ENCODE data around the gene LUZP1. TPM values are rescaled to one million over a fixed set of nuclear protein-coding genes. Genes with fewer than 3 reads are reported as not detected.

LUZP1 gene
- total RNA-seq, 1 experiment from 2014 or later: 25.2 TPM

DNA sequence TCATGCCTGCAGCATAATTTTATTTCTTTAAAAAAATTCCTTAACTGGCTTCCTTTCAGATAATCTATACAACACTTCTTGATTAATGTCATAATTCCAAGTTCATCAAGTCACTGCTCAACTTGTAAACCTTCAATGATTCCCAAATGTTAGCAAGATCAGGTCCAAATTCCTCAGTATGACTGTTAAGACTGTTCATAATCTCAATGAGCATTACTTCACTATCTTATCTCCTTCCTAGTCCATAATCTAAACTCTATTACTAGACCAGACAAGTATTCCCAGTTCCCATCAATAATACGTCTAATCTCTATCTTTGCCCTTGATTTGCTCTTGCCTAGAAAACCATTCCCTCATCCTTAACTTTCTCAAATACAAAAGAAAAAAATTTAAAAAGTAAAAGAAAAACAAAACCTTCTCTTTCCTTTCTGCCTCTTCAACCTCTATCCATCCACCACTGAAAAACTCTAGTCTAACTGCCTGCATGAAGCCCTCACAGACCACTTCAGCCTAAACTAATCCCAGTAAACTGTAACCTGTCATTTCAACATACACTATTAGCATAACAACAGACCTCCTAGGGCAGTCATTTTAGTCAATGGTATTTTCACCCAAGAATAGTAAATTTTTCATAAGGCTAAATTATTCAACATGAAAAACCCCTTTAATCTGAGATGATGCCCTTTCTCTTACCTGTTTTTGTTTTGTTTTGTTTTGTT, 15.5 kb downstream of the LUZP1 start:
- no peak for DNase-seq (ENCODE audit: low spot score)

DNA sequence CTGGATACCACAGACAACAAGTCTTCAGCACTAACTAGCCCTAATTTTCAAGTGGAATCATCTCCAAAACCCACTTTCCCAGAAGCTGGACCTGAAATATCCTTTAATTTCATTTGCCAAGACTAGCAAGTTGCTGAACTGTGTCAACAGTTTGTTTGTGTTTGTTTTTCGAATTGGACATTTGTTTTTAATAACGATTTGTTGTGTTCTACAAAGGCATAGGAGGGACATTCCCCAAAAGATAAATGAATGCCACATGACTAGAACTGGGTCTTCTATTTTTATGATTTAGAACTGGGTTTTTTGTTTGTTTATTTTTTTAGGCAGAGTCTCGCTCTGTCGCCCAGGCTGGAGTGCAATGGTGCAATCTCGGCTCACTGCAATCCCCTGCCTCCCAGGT, 17.9 kb downstream of the LUZP1 start:
- DNase-seq (ENCODE audit: low spot score): no peak

DNA sequence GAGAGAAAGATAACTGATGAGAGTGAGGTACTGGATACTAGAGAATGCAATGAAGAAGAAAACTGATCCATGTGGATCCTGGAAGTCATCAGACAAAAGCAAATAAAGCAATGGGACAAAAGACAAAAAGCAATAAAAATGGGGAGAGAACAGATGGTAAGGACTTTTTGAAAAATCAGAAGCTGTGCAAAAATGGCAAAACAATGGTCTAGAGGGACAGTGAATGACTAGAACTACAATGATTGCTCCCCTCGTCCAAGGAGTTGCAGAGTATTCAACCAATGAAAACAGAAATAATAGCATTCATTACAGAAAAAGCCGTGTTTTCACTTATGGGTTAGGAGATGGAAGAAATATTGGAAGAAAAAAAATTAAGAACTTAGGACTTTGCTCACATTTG, 18.5 kb downstream of the LUZP1 start:
- DNase-seq (ENCODE audit: low spot score): no peak

DNA sequence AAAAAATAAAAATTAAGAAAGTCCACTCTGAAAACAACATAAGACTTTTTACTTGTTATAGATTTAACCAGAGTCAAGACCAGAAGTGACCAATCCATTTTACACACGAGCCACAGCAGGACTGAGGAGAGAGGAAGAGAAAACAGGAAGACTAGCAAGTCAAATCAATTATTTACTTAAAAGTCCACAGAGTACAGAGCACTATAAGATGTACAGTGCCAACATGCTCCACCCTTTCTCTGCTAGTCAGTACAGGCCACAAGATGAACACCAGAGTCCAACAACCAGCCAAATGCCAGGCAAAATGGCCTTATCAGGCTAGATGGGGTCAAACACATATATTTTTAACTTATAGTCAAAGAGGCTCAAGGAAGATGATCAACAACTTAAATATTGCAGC, 19.5 kb downstream of the LUZP1 start:
- DNase-seq (ENCODE audit: low spot score): no peak

DNA sequence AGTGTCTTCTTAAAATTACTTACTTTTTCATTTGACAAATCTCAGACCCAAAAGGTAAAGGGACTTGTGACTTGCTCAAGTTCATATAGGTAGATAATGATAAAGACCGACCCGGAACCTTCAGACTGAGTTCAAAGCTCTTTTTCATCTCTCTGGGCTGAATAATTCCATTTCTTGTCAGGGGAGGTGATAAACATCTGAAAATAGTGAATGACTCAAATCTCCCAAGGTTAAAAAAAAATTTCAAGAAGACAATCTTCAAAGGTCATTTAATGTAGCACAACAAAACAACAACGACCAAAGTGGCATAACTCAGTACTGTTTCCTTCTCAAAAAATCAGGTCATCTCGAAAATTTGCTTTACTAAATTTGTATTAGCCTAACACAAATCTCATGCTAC, 20.6 kb downstream of the LUZP1 start:
- no peak for DNase-seq (ENCODE audit: low spot score)

DNA sequence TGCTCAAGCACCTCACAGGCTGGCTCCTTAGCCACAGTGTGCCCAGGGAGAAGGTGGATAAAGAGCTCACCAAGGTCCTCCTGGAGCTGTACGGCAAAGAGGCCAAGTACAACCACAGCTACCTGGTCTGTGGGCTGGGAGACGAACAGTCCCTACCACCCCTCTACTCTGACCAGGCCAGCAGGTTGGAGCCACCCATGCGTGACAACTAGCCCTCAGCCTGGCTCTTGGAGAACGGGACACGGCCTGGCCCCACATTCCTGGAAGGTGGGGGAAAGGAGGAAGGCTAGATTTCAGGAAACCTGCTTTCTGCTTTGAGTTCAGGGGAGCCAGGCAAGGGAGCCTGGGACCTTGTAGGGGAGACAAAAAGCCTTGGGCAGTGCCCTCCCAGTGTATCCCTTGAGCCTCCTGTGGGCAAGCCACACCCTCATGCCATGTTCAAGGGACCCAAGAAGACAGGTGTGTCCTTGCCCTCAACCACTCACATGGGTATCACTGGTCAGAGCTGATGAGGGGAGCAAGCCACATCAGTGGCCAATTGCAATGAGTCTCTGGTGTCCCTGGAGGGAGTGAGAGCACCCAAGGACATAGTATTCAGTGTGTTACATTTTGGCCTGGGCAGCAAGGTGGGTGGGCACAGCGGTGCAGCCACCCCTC, 27.6 kb downstream of the LUZP1 start:
- no peak for DNase-seq (ENCODE audit: low spot score)

DNA sequence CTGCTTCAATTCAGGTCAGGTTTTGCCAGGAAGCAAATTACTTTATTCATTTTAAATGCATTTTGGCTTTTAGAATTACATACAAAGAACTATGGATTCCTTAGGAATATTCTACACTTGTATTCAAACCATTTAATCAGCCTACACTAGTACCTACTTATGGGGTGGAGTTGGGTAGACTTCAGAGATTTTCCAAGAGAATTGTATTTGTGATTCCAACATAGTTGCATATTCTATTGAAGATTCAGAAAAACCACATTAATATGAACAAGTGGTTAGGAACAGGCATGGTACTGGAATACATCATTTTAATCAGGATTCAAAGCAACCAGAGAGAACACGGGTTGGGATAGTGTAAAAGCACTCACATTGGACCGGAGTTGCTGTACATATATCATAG, 33.4 kb downstream of the LUZP1 start:
- DNase-seq (ENCODE audit: low spot score): no peak

DNA sequence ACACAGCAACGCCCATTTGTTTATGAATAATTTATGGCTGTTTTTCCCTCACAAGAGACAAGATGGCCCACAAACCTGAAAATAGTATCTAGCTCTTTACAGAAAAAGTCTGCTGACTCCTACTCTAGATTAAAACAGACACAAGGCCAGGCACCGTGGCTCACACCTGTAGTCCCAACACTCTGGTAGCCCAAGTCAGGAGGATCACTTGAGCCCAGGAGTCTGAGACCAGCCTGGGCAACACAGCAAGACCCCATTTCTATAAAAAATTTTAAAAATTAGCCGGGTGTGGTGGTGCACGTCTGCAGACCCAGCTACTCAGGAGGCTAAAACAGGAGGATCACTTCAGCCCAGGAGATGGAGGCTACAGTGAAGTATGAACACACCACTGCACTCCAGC, 34.6 kb downstream of the LUZP1 start:
- DNase-seq (ENCODE audit: low spot score): no peak

DNA sequence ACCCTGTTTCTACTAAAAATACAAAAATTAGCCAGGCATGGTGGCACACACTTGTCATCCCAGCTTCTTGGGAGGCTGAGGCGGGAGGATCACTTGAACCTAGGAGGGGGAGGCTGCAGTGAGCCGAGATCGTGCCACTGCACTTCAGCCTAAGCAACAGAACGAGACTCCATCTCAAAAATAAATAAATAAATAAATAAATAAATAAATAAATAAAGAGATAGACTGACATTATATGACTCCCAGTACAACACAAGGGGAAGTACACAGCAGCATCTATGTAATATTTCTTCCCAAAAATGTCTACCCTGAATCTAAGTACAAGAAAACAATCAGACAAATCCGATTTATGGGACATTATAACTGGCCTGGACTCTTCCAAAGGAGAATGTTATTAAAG, 35.1 kb downstream of the LUZP1 start:
- DNase-seq (ENCODE audit: low spot score): no peak

DNA sequence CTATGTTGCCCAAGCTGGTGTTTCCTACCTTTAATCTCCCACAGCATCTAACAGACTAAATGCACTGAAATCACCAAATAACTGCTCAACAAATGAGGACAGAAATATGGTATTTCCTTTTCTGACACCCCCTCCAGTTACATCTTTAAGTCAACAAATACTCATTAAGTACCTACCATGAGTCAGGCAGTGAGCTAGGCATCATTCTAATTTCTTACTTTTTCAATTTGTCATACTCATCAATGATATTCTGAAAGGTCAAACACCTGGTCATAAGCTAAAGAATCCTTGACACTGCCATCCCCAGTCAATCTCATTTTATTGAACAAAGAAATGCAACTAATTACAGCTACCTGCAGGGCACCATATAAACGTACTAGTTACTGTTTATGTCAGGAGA, 36.6 kb downstream of the LUZP1 start:
- no peak for DNase-seq (ENCODE audit: low spot score)

DNA sequence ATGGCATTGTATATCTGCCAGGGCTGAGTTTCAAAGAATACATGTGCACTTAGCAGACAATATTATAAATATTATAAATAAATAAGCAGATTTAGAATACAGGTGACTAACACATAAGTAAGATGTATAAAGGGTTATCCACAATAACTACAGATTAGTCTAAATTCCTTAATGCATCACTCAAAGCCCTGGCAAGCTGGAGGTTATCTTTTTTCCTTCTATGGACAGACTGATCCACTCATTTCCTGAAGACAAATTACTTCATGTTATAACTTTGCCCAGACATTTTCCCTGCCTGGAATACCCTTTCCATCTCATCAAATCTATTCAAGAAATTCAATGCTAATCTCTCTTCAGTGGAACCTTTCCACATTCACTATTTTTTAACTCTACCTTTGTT, 38.8 kb downstream of the LUZP1 start:
- no peak for DNase-seq (ENCODE audit: low spot score)

DNA sequence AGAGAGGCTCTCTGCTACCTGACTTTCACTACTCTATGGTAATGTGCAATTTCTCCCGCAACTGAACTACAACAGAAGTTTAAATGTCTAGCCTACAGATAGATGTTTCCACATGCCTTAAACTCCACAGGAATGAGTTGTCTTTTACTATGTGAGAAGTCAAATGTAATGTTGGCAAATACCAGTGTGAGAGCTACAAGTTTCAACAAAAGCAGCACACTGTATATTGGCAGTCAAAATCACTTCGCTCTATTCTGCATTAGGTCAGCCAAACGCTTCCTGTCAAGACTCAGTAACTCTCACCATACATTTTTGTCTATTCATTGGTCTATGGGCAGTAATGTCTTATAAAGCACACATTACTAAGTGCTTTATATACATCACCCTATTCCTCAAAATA, 41.9 kb downstream of the LUZP1 start:
- no peak for DNase-seq (ENCODE audit: low spot score)

DNA sequence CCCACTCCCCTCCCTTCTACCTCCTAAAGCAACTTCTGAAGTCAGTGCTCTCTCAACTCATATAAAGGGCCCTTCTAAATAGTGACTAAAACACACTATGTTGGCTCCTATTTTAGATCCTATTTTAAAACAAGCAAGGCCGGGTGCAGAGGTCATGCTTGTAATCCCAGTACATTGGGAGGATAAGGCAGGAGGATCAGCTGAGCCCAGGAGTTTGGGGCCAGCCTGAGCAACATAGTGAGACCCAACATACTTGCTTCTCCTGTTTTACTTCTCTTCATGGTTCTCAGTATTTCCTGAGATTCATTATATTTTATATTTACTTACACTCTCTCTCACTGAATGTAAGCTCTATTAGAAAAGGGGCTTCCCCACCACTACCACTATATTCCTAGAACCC, 42.5 kb downstream of the LUZP1 start:
- no peak for DNase-seq (ENCODE audit: low spot score)

DNA sequence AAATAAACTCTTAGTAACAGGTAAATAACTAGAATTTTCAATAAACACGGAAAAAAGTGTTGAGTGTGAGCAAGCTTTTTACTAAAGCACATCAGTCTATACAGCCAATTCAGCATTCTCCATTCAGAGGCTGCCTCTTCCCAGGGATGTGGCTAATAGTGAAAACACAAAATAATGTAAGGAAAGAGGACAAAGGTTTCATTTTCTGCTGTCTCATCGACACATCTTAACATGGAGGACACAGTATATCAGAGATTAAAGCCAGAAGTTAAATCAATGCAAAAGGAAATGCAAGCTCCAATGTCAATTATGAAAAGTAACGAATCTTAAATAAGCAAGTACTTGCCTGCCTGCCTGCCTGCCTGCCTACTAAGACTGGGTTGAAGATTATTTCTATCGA, 43.2 kb downstream of the LUZP1 start:
- no peak for DNase-seq (ENCODE audit: low spot score)

DNA sequence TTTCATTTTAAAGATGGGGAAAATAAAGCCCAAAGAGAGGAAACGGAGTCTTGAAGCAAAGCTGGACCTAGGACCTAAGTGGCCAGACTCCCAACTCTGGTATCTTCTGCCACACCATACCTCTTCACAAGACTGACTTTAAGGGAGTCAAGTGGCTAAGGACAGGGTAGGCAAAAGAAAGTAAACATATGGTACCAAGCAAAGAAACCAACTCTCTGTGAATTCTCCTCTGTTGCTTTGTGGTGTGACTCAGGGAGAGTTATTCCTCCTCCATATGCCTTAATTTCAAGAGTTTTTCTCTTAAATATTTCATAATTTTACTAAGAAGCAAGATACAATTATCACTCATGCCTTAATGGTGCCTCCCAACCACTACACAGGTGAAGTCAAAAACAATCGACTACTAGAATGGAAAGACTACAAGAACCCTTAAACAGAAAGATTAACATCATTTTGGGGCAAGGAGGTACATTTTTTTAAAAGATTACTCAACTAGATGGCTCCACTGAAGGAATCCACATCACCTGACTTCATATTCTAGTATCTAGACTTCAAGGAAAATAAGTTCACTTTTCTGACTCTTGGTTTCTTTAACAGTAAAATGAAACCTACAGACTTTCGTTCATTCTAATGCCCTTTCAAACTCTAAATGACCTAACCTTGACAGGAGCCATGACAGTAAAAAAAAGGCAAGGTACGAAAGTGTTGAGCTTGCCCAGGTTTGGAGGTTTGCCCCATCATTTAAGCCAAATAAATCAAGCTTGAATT, 44.2 kb downstream of the LUZP1 start:
- no peak for DNase-seq (ENCODE audit: low spot score)

DNA sequence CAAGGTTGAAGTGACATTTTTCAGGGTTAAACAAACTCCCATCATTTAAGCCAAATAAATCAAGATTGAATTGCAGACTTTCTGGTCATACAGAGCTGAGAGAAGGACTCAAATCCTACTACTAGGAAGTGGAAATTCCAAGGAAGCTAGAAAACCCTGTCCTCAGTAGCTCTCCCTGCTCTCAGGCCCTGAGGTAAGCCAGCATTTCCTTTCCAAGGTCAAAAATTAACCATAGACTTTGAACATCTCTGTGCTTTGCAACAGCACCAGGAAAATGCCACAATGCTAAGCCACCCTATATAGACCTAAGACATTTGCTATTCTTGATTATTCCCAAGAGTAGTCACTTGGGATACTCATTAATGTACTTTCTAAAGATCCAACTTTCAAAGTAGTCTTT, 45.1 kb downstream of the LUZP1 start:
- no peak for DNase-seq (ENCODE audit: low spot score)

DNA sequence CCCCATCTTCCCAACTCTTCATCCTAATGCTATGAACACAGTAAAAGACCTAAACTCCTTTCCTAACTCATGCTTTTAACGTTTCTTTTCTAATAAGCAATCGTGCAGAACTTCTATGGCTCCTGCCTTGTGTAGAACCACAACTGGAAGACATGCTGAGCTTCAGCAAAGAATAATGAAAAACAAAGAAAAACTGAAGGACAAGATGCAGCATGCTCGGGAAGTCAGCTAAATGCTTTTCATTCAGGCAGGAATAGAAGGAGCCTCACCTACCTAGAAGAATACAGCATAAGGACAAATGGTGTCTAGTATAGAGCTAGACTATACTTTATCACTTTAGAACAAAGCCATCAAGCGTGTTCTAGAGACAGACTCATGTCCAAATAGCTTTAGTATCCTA, 45.9 kb downstream of the LUZP1 start:
- no peak for DNase-seq (ENCODE audit: low spot score)

DNA sequence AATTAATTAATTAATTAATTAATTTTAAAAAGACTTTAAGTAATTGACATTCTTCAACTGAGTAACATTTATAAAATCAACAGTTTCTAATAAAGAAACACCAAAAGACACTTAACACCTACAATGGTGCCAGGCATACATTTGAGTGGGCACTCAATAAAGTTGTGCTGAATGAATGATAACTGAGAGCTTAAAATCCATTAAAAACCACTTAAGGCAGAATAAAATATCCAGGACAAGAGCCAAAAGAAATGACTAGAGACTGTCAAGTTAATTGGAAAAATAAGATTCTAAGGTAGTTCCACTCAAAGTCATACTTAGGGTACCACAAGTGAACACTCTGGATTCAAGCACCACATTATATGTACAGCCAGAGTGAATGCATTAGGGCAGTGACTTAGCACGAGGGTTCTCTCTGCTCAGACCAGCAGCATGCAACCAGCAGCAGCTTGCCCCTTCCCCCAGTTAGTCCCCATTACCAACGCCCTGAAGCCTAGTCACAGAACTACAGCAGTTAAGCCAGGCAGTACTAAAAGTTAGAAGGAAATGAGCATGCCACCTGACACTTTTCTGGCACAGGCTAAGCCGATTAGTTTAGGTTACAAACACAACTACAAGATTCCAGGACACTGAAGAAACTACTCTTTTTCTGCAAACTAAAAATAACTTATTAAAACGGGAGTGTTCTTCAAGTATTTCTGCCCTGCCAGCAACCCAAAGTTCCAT, 46.5 kb downstream of the LUZP1 start:
- DNase-seq (ENCODE audit: low spot score): peak; percentile 39

DNA sequence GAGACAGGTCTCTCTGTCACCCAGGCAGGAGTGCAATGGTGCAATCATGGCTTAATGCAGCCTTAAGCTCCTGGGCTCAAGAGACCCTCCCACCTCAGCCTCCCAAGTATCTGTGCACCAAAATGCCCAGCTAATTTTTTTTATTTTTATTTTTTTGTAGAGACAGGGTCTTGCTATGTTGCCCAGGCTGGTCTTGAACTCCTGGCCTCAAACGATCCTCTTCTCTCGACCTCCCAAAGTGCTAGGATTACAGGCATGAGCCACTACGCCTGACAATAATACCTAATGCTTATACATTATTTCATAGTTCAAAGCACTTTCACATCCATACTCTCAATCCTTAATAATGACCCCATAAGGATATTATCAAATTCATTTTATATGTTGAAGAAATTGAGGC, 48.3 kb downstream of the LUZP1 start:
- no peak for DNase-seq (ENCODE audit: low spot score)

DNA sequence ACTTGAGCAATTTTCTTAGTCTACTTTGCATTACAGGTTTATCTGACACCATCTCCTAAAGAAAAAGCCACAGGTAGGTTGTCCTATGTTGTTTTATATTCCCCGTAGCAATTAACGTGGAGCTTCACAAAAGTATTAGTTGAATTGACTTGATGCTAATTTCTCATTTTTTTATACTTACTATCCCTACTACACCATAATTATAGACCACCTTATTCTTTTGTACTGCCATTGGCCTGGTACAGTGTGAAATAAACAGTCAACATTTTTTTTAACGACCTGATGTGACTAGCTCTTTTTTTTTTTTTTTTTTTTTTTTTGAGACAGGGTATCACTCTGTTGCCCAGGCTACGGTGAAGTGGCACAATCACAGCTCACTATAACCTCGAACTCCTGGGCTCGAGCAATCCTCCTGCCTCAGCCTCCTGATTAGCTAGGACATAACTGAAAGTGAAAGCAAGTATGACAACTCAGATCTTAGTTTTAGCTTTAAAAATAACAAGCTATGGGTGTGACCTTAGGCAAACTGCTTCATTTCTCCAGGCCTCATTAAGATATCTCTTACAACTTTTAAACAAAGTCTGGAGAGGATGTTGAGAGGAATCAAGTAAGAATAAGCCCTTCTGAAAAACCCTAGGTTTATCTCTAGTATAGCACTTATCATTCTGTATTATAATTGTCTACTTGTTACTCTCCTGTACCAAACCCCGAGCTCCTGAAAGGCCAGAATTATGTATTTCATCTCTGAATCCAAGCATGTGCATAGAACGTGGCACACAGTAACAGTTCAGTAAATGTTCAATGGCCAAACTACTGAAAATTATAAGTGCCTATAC, 49.5 kb downstream of the LUZP1 start:
- peak; percentile 58 for DNase-seq (ENCODE audit: low spot score)

DNA sequence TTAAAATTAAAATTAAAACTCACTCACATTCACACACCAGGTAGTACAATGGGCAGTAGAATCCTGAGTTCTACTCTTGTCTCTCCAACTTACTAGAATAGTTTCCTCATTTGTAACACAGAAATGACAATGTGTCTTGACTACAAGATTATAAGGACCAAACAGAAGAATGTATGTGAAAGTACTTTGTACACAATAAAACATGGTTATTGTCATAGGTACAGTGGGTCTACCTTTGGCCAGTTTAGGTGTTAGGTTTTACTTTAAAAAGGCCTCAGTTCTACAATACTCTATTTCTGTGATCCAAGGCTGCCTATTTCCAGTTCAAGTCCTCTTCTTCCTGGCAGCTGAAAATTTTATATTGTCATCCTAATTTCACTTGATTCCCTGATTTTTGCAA, 50.2 kb downstream of the LUZP1 start:
- no peak for DNase-seq (ENCODE audit: low spot score)

Data from H4 (cell line).